T follicular helper cell (primary cell): ENCODE results near the gene IL1A.

Experiments used
- DNase-seq: peaks from one replicate; pipeline ENCODE4 v3.0.0-alpha.2; 2020; ENCODE audit warnings: low read depth

The IL1A gene

GRCh38 chr2:112818094-112818902 is 34.0 kb upstream of the IL1A start:
- no peak for DNase-seq

DNA sequence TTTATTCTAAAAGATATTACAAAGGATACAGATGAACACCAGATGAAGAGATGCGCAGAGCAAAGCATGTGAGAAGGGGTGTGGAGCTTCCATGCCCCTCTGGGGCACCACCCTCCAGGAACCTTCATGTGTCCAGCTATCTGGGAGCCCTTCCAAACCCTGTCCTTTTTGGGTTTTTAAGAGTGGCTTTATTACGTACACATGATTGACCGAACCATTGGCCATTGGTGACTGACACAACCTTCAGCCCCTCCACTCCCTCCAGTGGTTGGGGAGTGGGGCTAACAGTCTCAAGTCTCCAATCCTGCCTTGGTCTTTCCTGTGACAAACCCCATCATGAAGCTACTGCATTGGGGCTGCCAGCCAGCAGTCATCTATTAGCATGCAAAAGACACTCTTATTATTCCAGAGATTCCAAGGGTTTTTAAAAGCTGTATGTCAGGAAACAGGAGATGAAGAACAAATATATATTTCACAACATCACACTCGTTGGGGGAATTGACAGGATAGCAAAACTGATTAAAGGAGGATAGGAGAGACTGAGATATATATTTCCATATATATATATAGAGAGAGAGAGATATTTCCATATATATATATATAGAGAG is 32.9 kb upstream of the IL1A start:
- DNase-seq = no peak

GRCh38 chr2:112814278-112814677 is 30.0 kb upstream of the IL1A start:
- DNase-seq = no peak

- no peak for DNase-seq
Observed at GRCh38 chr2:112813280-112813966, 29.1 kb upstream of the IL1A start.

DNA sequence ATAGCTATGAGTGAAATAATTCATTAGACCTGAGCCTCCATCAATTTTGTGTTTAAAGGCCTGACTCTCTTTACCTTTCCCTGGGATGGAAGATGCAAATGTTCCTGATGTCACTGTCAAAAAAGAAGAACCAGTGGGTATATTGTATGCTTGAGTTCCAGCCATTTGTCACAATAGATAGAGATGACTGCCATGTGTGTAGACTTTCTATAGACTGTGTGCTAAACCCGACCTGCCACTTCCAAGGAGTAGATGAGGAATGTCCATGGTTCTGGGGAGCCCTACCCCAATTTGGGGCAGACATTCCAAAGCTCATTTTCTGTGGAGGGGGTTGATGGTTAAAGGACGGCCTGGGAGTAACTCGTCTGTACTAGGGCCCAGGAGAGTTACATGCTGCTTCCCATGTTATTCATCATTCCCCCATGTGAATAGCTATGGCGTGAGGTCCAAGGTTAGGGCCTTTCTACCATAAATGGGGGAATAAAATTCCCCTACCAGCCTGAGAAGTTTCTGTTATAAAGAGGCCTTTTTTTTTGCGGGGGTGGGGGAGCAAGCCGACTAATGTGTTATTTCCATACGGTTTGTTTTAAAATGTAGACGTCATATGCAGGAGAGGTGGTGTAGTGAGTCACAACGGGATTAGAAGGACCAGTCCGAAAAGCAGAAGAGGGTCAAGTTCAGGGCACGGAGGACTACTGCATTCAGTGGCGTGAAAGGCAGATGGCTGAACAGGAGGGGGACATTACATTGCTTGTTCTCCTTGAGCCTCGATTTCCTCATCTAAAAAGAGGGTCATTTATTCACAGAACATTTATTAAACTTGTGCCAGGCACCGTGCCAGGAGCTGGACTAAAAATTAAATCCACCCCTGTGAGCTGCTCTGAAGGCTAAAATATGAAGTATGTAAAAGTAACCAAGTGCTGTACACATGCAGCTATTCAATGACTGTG is 28.3 kb upstream of the IL1A start:
- no peak for DNase-seq

DNA sequence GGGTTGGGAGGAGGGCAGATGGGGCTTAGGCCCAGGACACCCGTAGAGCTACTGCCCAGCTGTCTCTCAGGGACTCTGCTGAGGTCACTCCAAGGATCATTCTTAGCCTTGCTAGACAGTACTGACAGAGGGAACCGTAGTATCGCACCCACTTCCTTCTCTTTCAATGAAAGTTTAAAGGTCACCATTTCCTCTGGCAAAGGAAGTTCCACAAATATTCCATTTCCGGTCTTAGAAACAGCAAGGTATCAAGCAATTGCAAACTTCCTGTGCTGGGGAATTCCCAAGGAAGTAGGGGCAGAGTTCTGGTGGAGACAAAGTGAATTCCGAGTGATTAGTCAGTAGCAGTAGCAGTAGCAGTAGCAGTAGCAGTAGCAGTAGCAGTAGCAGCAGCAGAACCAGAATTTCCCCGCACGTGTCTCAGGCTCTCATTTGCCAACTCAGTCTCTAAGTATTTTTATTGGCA is 27.6 kb upstream of the IL1A start:
- no peak for DNase-seq

DNA sequence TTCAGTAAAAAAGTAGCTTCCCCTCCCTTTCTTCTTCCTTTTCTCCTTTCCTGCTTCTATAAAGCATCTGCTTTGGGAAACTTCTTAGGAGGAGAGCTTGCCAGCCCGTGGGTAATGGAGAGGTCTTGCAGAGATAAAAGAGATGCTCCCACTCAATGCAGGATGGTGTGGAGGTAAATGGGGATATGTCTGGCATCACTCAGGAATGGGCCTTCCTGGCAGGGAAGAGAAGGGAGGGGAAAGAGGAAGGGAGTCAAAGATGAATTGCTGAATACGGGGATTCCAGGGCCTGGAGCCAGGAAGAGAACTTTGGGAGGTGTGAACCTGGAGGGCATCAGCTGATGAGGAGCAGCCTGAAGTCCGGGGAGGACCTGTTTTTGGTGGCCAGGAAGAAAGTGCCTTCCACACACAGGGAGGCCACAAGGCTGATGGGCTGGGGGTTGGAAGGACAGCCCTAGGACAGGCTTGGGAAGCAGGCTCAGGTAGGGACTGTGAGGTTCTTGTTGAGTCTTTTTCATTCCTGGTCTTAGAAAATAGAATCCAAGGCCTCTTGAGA is 27.1 kb upstream of the IL1A start:
- no peak for DNase-seq

- DNase-seq = no peak
Observed at GRCh38 chr2:112809112-112809511, 24.8 kb upstream of the IL1A start.

DNA sequence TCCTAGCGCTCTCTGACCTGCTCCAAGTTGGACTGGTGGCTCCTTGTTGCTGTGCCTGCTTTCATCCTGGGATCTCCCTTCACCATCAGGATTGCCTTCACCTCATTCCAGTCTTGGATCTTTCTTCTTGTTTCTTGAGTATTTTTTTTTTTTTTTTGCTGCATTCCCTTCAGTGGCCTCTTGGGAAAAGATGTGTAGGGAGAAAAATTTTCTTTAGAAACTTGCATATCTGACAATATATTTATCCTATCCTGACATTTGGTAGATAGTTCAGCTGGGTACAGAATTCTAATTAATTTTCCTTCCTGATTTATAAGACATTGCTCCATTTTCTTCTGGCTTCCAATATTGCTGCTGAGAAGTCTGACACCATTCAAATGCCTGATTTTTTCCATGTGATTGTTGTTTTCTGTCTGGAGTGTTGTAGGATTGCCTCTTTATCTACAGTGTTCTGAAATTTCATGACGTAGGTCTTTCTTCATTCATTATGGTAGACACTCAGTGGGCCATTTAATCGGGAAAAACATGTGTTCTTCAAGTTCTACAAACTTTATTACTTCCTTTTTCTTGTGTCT is 23.0 kb upstream of the IL1A start:
- no peak for DNase-seq

- DNase-seq = no peak
Observed at GRCh38 chr2:112805542-112805941, 21.2 kb upstream of the IL1A start.

DNA sequence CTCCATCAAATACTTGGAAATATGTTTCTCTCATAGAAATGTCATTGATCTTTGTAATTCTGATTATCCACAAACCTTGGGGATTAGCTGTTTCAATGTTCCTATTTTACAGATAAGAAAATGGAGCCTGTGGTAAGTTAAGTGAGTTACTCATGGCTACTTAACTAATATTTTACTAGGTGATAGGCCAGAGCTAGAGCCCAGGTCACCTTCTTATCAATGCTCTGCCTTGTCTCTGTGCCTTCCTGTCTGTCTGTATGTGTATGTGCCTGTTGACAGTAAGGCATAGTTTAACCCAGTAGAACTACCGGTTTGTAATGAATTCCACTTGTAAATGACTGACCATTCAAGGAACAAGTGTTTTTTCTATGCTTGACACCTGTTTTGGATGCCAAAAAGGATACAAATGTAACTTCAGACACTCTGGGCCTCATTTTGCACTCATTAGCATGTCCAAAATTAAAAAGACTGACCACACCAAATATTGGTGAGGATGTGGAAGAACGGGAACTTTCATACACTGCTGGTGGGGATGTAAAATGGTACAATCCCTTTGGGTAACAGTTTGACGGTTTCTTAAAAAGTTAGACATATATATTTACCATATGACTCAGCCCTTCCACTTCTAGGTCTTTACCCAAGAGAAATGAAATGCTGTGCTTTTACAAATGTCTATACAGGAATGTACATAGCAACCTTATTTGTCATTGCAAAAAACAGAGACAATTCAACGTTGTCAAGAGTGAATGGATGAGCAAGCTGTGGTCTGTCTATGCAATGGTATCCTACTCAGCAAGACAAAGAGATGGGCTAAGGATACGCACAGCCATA is 19.6 kb upstream of the IL1A start:
- DNase-seq = no peak

DNA sequence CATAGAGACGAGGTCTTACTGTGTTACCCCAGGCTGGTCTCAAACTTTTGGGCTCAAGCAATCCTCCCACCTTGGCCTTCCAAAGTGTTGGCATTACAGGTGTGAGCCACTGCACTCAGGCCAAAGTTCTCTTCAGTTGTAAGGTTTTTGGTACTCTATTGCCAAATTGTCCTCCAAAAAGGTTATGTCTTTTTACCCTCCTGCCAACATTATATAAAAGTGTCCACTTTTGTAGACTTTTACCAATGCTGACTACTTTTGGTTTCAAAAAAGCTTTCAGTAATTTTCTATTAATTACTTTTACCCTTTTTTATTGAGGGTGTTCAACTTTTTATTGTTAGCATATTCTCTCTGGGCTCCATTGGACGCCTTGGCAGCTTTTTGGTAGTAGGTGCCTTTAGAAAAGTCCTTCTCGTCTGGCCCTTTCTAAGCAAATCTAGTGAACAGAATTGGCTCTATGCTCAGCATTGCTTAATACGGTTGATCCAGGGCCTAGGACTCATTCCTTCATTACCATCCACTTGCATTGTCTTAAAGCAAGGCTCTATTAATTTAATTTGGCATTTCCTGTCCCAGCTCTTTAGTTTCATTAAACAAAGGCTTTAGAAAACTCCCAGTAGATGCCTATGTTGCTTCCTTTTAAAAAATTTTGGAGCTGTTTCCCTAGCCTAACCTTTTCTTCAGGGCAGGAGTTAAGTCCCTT is 16.7 kb upstream of the IL1A start:
- no peak for DNase-seq

DNA sequence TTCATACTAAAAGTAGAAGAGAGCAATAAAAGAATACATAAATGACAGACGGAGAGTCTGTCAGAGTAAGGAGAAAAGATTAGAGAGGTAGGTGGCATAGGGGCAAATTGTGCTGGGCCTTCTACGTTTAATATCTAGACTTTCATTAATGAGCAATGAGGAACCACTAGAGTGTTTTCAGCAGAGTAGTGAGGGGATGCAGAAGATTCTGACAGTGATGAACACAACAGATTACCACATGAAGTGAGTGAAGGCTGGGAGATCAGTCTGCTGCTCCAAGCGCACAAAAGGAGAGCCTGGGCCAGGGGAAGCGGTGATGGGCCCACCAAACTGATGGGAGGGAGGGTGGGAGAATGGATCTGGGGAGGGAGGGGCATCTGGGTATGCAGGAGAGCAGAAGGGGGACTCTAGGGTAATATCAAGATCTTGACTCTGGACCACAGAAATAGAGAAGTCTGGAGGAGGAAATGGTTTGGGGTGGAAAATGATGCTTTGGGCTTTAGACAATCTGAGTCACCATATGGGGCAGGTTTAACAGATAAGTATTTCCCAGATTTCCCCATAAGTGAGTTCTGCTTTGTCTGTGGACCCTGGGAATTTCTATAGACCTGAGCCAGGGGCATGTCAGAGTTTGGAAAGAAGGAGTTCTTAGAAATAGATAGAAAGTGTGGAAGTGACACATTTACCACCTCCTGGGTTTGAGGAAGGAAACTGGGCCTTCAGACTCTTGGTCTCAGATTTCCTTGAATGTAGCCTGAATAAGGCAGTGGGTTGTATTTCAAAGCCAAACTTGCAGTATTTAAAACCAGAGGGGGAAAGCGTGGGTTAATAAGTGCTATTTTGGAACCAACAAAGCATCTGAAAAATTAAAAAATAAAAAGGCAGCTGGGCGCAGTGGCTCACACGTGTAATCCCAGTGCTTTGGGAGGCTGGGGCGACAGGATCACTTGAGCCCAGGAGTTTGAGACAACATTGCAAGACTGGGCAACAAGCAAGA is 15.0 kb upstream of the IL1A start:
- no peak for DNase-seq

DNA sequence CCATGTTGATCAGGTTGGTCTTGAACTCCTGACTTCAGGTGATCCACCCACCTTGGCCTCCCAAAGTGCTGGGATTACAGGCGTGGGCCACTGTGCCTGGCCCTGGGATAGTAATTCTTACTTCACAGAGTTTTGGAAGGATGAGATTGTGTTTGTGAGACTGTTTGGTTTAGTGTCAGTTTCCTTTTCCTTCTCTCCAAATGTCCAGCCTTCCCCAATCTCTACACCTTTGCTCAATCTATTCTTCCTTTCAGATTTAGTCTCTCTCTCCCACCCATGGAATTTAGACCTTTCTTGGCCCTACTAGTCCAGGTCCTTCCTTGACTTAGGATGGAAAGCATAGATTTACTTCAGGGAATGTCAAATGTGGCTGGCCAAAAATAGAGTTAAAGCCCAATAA is 12.2 kb upstream of the IL1A start:
- no peak for DNase-seq

GRCh38 chr2:112795774-112796173 is 11.5 kb upstream of the IL1A start:
- DNase-seq = no peak

GRCh38 chr2:112794841-112795240 is 10.5 kb upstream of the IL1A start:
- no peak for DNase-seq

- no peak for DNase-seq
Observed at GRCh38 chr2:112794131-112794733, 9.9 kb upstream of the IL1A start.

DNA sequence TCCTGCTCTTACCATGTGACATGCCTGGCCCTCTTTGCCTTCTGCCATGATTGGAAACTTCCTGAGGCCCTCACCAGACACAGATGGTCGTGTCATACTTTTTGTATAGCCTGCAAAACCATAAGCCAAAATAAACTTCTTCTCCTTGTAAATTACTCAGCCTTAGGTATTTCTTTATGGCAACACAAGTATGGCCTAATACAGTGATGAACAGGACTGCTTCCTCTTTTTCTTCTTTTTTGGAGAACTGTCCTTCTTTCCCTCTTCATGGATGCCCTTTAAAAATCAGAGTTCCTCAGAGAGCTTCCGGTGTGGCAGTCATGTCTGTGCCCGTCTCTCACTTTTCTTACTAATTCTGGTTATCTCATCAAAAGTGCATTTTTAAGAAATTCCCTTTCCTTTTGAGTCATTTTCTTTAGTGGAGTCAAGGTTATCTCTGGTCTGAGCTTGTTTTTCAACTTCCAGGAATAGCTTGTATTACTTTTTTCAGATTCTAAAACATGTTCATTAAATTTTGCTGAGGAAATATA is 9.2 kb upstream of the IL1A start:
- no peak for DNase-seq
